ENCODE data around the gene CHCHD10. TPM values are rescaled to one million over a fixed set of nuclear protein-coding genes. Genes with fewer than 3 reads are reported as not detected.

Gene CHCHD10
- total and polyA plus RNA-seq, 2 of the 13 experiments (the other 11 are each of a cell fraction or from before 2014, with no cell fraction given) = 37.0 to 62.8 TPM

DNA sequence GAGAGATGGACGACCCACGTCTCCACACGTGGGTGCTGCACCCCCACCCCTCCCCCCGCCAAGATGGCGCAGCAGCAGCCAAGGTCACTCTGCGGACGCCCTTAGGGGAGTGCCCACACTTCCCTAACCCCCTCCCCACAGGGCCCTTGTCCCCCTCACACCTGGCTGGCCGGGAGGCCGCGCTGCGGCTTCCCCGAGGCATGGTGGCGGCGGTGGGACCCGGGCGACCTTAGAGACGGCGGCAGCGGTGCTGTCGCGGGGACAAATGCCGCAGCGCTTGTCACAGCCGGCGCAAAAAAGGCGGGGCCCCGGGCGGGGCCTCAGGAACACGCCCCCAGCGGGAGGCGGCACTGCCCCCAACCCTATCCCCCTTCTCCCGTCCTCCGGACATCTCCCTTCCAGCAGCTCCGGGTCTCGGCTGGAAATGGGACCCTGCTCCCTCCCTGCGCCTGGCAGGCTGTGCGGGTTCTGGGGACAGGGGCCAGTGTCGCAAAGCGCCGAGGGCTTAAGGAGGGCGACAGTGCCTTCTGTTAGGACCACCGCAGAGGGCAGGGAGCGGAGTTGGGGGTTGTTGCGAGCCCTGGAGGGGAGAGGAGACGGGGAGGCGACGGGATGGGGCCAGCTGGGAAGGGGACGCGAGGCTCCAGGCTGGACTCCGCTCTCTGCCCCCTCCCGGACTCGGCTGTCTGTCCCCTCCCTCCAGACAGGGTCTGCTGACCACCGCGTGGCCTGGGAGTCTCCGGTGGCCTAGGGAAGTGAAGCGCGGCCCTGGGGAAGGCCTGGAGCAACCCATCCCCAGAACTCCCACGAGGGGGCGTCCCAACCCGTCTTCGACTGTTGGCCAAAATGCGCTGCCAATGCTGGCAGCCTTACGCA lies at the start of gene CHCHD10 (continued):
- TF ChIP-seq CCDC6 (CRISPR knock-in tag; IDR thresholded peaks at IDR 0.05) (peak; percentile 32; the same call in 1 of the 2 replicates), HNRNPL (IDR thresholded peaks at IDR 0.05; ENCODE audit: low read depth, low read length) (peak; percentile 95), FOXJ3 (CRISPR knock-in tag; IDR thresholded peaks at IDR 0.05; ENCODE audit: borderline replicate concordance) (no peak), DNMT3B (CRISPR knock-in tag; conservative IDR thresholded peaks at IDR 0.05) (0 out of 2 replicates have a peak, but pooled peaks have one; percentile 63), BORCS8-MEF2B (CRISPR knock-in tag; IDR thresholded peaks at IDR 0.05) (peak; percentile 68), ZNF609 (CRISPR knock-in tag; IDR thresholded peaks at IDR 0.05; ENCODE audit: borderline replicate concordance) (peak; percentile 53), DNMT1 (CRISPR knock-in tag; IDR thresholded peaks at IDR 0.05) (0 out of 2 replicates have a peak, but pooled peaks have one; percentile 4), KDM1A (CRISPR knock-in tag; IDR thresholded peaks at IDR 0.05) (no peak), ERF (CRISPR knock-in tag; IDR thresholded peaks at IDR 0.05) (peak; percentile 77), ARID4A (CRISPR knock-in tag; IDR thresholded peaks at IDR 0.05; ENCODE audit: borderline replicate concordance) (peak; percentile 87), ZSCAN21 (CRISPR knock-in tag; IDR thresholded peaks at IDR 0.05; ENCODE audit: borderline replicate concordance) (peak; percentile 59), SNAPC2 (CRISPR knock-in tag; IDR thresholded peaks at IDR 0.05) (no peak; the same call in 1 of the 2 replicates), PAX8 (CRISPR knock-in tag; IDR thresholded peaks at IDR 0.05; ENCODE audit: borderline replicate concordance) (peak; percentile 61; the same call in 1 of the 2 replicates), RXRA (CRISPR knock-in tag; IDR thresholded peaks at IDR 0.05) (peak; percentile 55; the same call in 1 of the 2 replicates), STAG1 (CRISPR knock-in tag; IDR thresholded peaks at IDR 0.05) (peak; percentile 87), SNRNP70 (IDR thresholded peaks at IDR 0.05; ENCODE audit: low read depth, low read length) (no peak)
- TF ChIP-seq, protein P1, sequence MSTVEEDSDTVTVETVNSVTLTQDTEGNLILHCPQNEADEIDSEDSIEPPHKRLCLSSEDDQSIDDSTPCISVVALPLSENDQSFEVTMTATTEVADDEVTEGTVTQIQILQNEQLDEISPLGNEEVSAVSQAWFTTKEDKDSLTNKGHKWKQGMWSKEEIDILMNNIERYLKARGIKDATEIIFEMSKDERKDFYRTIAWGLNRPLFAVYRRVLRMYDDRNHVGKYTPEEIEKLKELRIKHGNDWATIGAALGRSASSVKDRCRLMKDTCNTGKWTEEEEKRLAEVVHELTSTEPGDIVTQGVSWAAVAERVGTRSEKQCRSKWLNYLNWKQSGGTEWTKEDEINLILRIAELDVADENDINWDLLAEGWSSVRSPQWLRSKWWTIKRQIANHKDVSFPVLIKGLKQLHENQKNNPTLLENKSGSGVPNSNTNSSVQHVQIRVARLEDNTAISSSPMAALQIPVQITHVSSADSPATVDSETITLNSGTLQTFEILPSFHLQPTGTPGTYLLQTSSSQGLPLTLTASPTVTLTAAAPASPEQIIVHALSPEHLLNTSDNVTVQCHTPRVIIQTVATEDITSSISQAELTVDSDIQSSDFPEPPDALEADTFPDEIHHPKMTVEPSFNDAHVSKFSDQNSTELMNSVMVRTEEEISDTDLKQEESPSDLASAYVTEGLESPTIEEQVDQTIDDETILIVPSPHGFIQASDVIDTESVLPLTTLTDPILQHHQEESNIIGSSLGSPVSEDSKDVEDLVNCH (CRISPR knock-in tag; IDR thresholded peaks at IDR 0.05) = peak; percentile 83; the same call in 1 of the 2 replicates
